GOT3 (cell line): Measurements from ENCODE around the gene ACO2.
"Not testable (repeated sequence)": the region's sequence is repeated elsewhere in the genome, so short reads cannot be mapped to it uniquely, and the experiment has no call there.

Experiments used
- DNase-seq: peaks from one replicate; lab custom pipeline; 2025; ENCODE audit warnings: mixed read lengths; lab: John Stamatoyannopoulos, UW

Gene ACO2

DNA sequence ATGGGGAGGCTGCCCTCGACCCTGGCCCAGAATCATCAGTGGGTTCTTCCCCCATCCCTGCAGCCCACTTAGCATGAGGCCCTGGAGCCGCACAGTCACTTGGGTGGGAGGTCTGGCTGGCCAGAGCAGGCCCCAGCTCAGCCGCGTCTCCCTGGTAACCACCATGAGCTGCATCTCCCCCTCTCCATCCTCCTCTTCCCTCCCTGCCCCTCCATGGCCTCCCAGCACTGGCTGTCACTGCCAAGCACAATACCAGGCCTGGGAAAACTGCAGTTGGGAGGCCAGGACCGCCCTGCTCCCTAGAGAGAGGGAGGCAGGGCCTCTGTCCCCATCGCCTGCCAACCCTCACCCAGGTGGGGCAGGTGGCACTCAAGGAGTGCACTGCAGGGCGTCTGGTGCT lies 99.9 kb downstream of the ACO2 start:
- DNase-seq: no peak

DNA sequence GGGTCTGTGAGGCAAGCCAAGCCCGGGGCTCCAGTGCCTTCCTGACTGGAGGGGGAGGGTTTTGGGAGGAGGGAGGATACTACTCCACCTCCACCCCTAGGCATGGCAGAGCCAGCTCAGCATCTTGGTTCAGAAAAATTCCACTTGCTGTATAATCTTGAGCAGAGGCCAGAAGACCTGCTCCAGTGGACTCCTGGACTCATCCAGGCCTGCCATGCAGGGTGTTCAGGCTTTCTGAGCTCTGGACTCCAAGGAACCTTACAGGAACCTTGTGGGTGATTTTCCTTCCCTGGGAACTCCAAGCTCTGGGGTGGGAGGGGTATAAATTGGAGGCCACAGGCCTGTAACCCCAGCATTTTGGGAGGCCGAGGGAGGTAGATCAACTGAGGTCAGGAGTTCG lies 101.3 kb downstream of the ACO2 start:
- no peak for DNase-seq

DNA sequence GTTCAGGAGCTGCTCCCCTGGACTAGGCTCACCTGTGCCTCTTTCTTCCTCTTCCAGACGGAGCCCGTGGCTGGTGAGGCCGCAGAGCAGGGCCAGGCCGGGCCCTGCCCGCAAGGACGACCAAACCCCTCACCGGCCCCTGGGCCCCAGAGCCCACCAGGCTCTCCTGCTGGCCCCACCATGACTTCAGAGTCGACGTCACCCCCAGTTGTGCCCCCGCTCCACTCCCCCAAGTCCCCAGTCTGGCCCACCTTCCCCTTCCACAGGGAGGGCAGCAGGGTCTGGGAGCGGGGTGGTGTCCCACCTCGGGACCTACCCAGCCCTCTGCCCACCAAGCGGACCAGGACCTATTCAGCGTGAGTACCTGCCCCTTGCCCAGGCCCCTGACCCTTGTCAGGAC lies 102.9 kb downstream of the ACO2 start:
- DNase-seq: no peak

DNA sequence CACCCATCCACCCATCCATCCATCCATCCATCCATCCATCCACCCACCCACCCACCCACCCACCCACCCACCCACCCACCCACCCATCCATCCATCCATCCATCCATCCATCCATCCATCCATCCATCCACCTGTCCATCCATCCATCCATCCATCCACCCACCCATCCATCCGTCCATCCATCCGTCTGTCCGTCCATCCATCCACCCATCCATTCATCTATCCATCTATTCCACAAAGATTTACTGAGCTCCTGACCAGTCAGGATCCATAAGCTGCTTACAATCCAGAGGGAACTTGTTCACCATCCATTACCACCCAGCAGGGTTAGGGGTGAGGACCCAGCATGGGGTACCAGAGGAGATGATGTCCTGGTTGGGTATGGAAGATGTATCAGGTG lies 103.4 kb downstream of the ACO2 start:
- DNase-seq: not testable (repeated sequence)

DNA sequence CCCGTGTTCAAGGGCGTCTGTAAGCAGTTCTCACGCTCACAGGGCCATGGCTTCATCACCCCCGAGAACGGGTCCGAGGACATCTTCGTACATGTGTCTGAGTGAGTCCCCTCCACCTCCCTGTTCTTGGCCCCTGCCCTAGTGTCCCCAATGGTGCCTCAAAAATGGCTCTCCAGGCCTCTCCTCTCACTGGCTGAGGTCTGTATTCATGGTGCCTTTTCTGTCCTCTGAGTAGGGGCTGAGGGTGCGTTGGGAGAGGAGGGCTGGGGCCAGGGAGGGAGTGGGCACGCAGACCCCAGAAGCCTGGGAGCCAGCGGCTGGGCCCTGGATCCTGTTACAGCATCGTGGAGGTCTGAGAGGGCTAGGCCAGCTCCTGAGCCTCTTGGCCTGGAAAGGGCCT lies 104.8 kb downstream of the ACO2 start:
- no peak for DNase-seq

DNA sequence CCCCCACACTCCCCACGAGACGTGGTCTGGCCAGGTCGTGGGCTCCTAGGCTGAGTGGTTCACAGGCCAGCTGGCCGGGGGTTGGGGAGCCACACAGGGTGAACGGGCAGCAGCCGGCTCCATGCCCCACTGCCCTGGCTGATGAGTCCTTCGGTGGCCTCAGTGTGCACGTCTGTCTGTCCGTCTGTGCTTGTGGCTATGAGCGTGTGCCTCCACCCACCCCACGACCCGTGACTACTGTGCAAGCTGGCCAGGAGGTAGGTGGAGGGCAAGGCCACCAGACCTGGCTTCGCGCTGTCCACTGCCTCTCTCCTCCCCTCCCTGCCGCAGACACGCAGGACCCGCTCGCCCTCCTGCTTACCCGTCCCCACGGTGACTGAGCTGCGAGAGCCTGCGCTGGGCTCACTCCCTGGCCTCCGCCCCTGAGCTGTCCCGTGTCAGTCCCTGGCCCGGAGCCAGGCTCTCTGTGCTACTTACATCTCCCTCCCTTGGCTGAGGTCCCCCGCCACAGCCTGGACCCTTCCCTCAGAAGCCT lies 106.0 kb downstream of the ACO2 start:
- no peak for DNase-seq

DNA sequence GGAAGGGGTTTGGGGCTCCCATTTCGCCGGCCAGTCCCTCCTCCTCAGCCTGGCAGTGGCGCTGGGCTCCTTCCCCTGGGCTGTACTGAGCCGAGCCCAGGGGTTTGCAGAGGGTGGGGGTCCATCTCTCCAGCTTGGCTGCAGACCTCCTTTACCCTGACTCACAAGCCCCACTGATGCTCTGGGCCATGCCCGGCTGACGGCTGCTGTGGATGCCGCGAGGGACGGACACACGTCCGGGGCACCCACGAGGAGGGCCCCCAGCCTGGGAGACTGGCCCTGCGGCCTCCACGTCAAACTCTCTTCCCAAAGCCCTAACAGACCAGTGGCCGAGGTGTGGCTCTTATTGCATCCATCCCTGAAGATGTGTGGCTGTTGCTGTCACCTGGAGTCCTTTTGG lies 106.6 kb downstream of the ACO2 start:
- no peak for DNase-seq

DNA sequence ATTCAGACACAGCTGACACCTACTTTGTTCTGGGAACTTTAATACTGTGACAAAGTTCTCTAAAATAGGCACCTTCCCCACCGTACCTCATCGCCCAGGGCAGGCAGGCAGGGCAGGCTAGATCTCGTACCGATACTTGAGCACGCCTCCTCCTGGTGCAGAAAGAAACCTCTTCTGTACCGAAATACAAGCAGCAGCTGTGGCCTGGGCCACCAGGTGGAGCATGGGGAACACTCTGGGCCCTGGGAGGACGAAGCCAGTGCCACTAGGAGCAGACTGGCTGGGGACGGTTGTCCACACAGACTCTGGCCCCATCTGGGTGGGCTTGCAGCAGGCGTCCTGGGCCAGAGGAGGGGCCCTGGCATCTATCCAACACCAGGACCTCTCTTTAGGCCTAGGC lies 108.0 kb downstream of the ACO2 start:
- no peak for DNase-seq

DNA sequence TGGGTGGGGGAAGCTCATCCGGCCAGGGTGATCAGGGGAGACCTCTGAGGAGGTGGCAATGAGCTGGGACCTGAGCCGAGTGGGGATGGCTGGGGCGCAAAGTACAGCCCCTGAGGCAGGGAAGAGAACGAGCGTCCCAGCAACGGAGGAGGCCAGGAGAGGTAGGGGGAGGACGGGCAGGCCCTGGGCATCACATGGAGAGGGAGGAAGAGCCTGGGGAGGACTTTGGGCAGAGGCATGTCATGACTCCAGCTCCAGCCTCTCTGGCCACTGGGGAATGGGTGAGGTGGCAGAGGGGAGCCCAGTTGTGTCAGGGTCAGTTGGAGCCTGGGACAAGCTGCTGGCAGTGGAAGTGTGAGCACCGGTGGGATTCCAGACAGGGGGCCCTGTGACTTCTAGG lies 109.2 kb downstream of the ACO2 start:
- DNase-seq: no peak
